Amniotic stem cell (primary cell): Measurements from ENCODE around the gene ITPRIPL2.

Experiments used
- DNase-seq: peaks from one replicate; lab custom pipeline; 2025; lab: John Stamatoyannopoulos, UW

ITPRIPL2 gene

DNA sequence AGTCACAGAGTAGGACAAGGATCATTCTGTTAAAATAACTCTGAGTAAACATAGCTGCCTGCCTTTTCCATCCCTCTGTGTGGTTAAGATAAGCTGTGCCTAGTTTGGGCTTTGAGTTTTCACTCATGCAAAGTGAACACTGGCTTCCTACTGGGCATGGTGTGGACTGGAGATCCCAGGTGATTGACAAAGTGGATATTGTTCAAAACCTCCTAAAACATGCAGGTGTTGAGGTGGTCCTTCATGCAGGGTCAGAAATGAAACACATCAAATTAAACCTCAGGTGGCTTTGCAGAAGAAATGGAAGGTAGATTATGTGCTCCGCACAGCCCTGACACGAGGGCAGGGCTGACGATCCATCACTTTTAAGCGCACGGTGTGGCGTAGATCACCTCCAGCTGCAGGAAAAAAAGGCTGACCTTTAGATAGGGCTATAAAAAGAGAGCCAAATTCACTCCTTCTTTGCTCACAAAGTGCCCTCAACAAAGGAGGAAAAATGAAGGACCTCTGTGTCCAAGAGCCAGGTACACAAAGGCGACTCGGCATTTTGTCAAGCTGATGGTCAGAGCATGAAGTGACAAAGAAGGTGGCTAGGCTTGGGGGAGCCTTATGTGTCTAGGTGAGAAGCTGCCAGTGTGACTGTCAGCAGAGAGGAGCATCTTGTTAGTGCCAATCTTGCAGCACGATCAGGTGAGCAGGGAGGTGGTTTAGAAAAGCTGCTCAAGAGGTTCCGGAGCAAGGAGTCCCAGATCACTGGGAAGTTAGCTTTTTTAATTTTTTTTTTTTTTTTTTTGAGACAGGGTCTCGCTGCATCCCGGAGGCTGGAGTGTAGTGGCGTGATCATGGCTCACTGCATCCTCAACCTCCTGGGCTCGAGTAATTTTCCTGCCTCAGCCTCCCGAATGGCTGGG is 19.9 kb upstream of the ITPRIPL2 start:
- DNase-seq, result no peak

GRCh38 chr16:19094542-19095365 is 19.0 kb upstream of the ITPRIPL2 start:
- no peak for DNase-seq

- DNase-seq, result no peak
Observed at GRCh38 chr16:19095654-19096053, 18.1 kb upstream of the ITPRIPL2 start.

DNA sequence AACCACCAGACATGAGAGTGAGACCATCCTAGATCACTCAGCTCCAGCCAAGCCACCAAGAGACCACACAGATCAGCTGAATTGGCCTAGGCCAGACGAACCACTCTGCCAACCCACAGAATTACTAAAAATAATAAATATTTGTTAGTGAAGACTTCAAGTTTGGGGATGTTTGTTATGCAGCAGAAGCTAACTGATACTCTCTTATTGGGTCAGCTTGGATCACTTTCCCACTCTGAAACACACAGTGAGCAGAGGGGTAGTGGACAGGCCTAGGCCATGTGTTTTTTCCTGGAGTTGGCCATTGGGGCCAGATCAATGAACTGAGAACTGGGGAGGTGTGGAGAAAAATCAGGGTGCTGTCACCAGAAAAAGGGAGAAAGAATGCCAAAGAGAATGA is 15.6 kb upstream of the ITPRIPL2 start:
- no peak for DNase-seq

DNA sequence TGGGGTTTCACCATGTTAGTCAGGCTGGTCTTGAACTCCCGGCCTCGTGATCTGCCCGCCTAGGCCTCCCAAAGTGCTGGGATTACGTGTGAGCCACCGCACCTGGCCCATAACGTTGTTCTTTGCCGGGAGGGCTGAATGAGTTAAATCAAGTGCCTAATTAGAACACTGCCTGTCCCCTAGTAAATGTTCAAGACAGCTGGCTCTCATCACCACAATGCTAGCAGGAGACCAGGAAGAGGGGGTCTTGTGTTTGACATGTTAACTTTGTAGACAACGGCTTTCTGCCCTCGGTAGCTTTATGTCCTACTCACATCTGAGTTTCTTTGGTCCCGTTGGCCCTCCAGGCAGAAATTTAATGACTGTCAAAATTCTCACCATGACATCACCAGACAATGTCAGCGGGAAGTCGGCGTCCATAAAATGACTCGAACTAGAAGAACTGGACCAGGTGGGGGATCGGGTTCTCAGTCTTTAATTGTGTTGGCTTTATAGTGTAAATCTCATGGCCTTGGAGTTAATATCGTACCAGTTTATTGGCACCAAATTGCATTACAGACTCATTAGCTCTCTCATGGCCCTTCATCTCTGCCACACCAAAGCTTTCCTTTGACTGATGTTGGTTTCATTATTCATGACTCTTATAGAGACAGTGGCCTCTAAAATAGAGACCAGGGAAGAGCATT is 11.4 kb upstream of the ITPRIPL2 start:
- DNase-seq, result no peak

- DNase-seq, result no peak
Observed at GRCh38 chr16:19104607-19105006, 9.2 kb upstream of the ITPRIPL2 start.

- no peak for DNase-seq
Observed at GRCh38 chr16:19105131-19105530, 8.6 kb upstream of the ITPRIPL2 start.

GRCh38 chr16:19105891-19106624 is 7.7 kb upstream of the ITPRIPL2 start:
- DNase-seq, result no peak

GRCh38 chr16:19106625-19107020 is 7.1 kb upstream of the ITPRIPL2 start:
- no peak for DNase-seq

- no peak for DNase-seq
Observed at GRCh38 chr16:19108409-19109287, 5.1 kb upstream of the ITPRIPL2 start.

- DNase-seq, result no peak
Observed at GRCh38 chr16:19109288-19109664, 4.5 kb upstream of the ITPRIPL2 start.

DNA sequence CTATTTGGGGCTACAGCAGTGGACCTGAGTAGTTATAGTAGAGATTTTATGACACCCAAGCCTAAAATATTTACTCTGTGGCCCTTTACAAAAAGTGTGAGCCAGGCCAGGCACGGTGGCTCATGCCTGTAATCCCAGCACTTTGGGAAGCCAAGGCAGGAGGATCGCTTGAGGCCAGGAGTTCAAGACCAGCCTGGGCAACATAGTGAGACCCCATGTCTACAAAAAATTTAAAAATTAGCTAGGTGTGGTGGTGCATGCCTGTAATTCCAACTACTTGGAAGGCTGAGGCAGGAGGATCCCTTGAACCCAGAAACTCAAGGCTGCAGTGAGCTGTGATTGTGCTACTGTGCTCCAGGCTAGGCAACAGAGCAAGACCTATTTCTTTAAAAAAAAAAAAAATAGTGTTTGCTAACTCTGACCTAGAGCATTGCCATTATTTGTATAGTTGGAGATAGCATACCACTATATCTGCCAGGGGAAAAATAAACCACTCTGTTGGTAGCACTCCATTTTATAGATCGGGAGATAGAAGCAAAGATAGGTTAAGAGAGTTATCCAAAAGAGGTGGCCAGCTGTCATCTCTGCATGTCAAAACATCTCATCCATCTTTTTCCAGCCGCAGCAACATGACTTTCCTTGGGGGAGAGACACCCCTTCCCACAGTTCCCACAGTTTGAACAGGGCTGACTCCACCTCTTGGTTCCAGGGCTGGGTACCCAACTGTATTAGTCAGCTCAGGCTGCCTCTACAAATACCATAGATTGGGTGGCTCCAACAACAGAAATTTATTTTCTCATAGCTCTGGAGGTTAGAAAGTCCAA is 3.0 kb upstream of the ITPRIPL2 start:
- DNase-seq, result no peak

DNA sequence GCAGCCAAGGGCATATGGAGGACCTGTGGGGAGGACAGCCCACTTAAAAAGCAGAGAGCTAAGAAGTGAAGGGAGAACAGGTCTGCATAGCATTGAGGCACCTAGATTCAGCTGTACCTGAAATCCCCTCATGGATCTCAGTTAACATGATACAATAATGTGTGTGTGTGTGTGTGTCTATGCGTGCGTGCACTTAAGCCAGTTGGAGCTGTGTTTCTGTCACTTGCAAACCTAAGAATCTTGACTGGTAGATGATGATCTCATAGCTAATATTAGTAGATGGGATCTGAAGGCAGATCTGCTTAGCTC is 1.7 kb upstream of the ITPRIPL2 start:
- DNase-seq, result no peak

- no peak for DNase-seq
Observed at GRCh38 chr16:19114359-19115147, 789 bp downstream of the ITPRIPL2 start.

GRCh38 chr16:19115148-19116021 is 1.6 kb downstream of the ITPRIPL2 start:
- DNase-seq, result no peak

DNA sequence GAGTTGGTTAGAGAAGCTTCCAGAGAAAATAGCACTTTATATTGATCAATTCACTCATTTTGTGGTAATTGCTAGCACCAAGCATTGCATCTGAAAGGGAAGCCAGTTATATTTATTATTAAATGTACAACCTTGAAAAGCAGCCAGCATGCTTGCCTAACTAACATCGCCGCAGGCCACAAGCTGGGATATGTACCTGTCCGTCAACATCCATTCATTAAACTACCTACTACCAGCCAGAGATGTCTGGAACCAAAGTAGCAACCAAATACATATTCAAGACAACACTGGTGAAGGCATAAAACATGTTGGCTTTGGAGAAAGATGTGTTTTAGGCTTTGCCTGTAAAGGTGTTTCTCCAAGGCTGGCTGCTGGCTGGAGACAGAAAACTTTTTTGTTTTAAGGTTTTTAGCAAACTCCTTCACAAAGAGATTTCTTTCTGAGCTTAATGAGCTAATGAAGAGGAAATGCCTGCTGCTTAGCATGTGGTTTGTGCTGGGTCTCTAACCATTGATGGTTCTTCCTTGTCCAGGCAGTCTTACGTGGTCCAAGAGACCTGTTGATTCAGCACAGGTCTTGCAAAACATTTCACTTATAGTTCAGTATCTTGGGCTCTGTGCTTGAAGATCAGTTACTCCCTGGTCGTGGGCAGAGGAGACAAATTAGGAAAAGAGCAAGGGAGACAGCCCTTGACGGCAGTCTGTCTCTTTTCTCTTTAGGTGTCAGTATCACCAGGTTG is 3.1 kb downstream of the ITPRIPL2 start:
- no peak for DNase-seq

- peak; percentile 84 for DNase-seq
Observed at GRCh38 chr16:19118938-19119431, 5.2 kb downstream of the ITPRIPL2 start.
